Adrenal gland (tissue), 12 donors: Measurements from ENCODE around the gene SNX5. TPM values are rescaled to one million over a fixed set of nuclear protein-coding genes. Genes with fewer than 3 reads are reported as not detected.

Experiments
- DNase-seq, 7 donors: peaks; one replicate each; pipeline ENCODE4 v3.0.0-alpha.2; 2019 to 2020
- H3K27ac ChIP-seq, 5 donors: fragments of 200-600 bp; sonication (generic) in 4 of 5; 1 replicate in 3 of 5; 2 replicates in 2 of 5; pipeline versions ENCODE4 v1.5.1 to v1.8.0; 2016 to 2020; ENCODE audit warnings: mild to moderate bottlenecking in 1 of 5
- H3K27me3 ChIP-seq: fragments of 200-600 bp; 2 replicates; pipeline ENCODE4 v1.8.0; 2021
- H3K36me3 ChIP-seq, 2 donors: fragments of 200-600 bp; replicated peaks in 1 of 2; 1 replicate in 1 of 2; 2 replicates in 1 of 2; pipeline versions ENCODE4 v1.5.1 to v1.8.0; 2018 to 2022
- H3K4me1 ChIP-seq, 2 donors: fragments of 200-600 bp; replicated peaks in 1 of 2; 1 replicate in 1 of 2; 2 replicates in 1 of 2; pipeline versions ENCODE4 v1.5.1 to v1.8.0; 2018 to 2021
- H3K4me3 ChIP-seq, 4 donors: fragments of 200-600 bp; sonication (generic) in 3 of 4; one replicate each; pipeline ENCODE4 v1.5.1; 2016 to 2018
- H3K9me3 ChIP-seq, 3 donors: fragments of 200-600 bp; sonication (generic) in 1 of 3; replicated peaks in 1 of 3; 1 replicate in 2 of 3; 2 replicates in 1 of 3; pipeline versions ENCODE4 v1.5.1 to v1.8.0; 2016 to 2021
- CTCF ChIP-seq, 6 experiments: fragments of 450-650 bp in 4 of 6; fragments of 200-600 bp in 2 of 6; sonication (generic) in 1 of 6; IDR thresholded peaks; 1 replicate in 5 of 6; 2 replicates in 1 of 6; pipeline versions ENCODE4 v1.5.1 to v1.8.0; 2016 to 2021; ENCODE audit warnings: antibody characterized with exemption in 6 of 6, mild to moderate bottlenecking in 2 of 6, moderate library complexity in 1 of 6
- POLR2A ChIP-seq, 2 donors: fragments of 450-650 bp; IDR thresholded peaks; one replicate each; pipeline ENCODE4 v1.6.1; 2017; ENCODE audit warnings: antibody characterized with exemption in 2 of 2, mild to moderate bottlenecking in 2 of 2, moderate library complexity in 1 of 2
- WGBS, 4 donors: extraction: QIAGEN DNeasy Blood & Tissue Kit in 2 of 4; methylation state at CpG; one replicate each; pipeline versions ENCODE4 v1.1.5 to v1.1.7; 2013 to 2017; 5-methylcytosine and 5-hydroxymethylcytosine counted together
- intact Hi-C, 2 donors: fragments of 100-400 bp; cut with DNase I; formaldehyde crosslinking; loops; one replicate each; pipeline versions ENCODE4 v1.14.1 to v1.15.0; 2022 to 2023
- polyA plus RNA-seq, 3 donors: library from polyadenylated mRNA; stranded (reverse); fragments of 200-250 nt in 2 of 3; fragments of 350-450 nt in 1 of 3; fragmentation: Illumina TruSeq in 1 of 3; extraction: RNeasy Lipid Tissue Mini Kit (QIAGEN cat#74804) in 1 of 3; gene quantifications; one replicate each; pipeline ENCODE4 v1.2.3, GENCODE V29; 2013 to 2014
- total RNA-seq, 9 donors: library from RNA; depleted of rRNA in 4 of 9; stranded (reverse); fragments of >200 nt in 4 of 9; fragments of 120-200 nt in 1 of 9; fragmentation: NEBNext Ultra II Directional in 1 of 9; extraction: Animal tissue kit (Norgen Biotek cat#: 25700) in 1 of 9; gene quantifications; one replicate each; pipeline versions ENCODE4 v1.1.0 to v1.2.4, GENCODE V29; 2013 to 2023
- donor health status: healthy with polysubstance abuse.
- donor health status: Bipolar disorder and iron deficiency.
- donor health status: DM: yes; HTN: yes; CAD: no.
- donor health status: DM: no; HTN: no; CAD: no.
- donor health status: DM: no; HTN: no; CAD: no.
- donor health status: DM: yes; HTN: yes; CAD: no.

Gene SNX5
- total and polyA plus RNA-seq, 12 donors = 103 to 201 (median 144) TPM

GRCh38 chr20:17931513-17931912 lies 37.1 kb downstream of the SNX5 start:
- Histone ChIP-seq H3K36me3 (no peaks in the 10 kb centered on the region), H3K9me3 (no peaks in the 10 kb centered on the region), H3K4me3 (no peak overlapping the region), H3K27me3 (no peaks in the 10 kb centered on the region), H3K27ac (no peak overlapping the region), H3K4me1 (peaks cover 0 to 1% of the 10 kb centered on the region in 2 donors)
- WGBS, 4 donors = 97 to 100% (median 98%) methylated on average over 1 of the region's 1 CpG; no CpG with 5 or more reads in 1 of the 4 donors
- TF ChIP-seq POLR2A (IDR thresholded peaks at IDR 0.05) (no peak), CTCF (IDR thresholded peaks at IDR 0.05) (no peak)
- no peak for DNase-seq
- intact Hi-C loops = no loop called here

GRCh38 chr20:17928633-17929311 lies 39.8 kb downstream of the SNX5 start:
- H3K4me3 ChIP-seq = no peak overlapping the region
- no peaks in the 10 kb centered on the region for H3K4me1 ChIP-seq
- no peaks in the 10 kb centered on the region for H3K27me3 ChIP-seq
- no peaks in the 10 kb centered on the region for H3K9me3 ChIP-seq
- H3K36me3 ChIP-seq = no peaks in the 10 kb centered on the region
- H3K27ac ChIP-seq = peak overlapping the region in 1 of 5 donors; percentile 72
- DNase-seq = no peak
- WGBS, 4 donors = 83 to 90% (median 89%) methylated on average over 17 to 22 of the region's 22 CpGs
- TF ChIP-seq CTCF (IDR thresholded peaks at IDR 0.05) (no peak), POLR2A (IDR thresholded peaks at IDR 0.05) (no peak)
- intact Hi-C loops = no loop called here

GRCh38 chr20:17928211-17928611 lies 40.4 kb downstream of the SNX5 start:
- no peaks in the 10 kb centered on the region for H3K36me3 ChIP-seq
- H3K9me3 ChIP-seq = no peaks in the 10 kb centered on the region
- H3K4me1 ChIP-seq = no peaks in the 10 kb centered on the region
- no peak for DNase-seq
- no peak overlapping the region for H3K4me3 ChIP-seq
- H3K27ac ChIP-seq = peak overlapping the region in 1 of 5 donors; percentile 72
- TF ChIP-seq CTCF (IDR thresholded peaks at IDR 0.05) = no peak
- no peak for TF ChIP-seq POLR2A (IDR thresholded peaks at IDR 0.05)
- intact Hi-C loops = no loop called here
- H3K27me3 ChIP-seq = no peaks in the 10 kb centered on the region
- 80 to 87% (median 83%) methylated on average over 7 of the region's 7 CpGs for WGBS, 4 donors

- TF ChIP-seq CTCF (IDR thresholded peaks at IDR 0.05) (no peak), POLR2A (IDR thresholded peaks at IDR 0.05) (no peak)
- H3K4me1 ChIP-seq = no peaks in the 10 kb centered on the region
- no peaks in the 10 kb centered on the region for H3K27me3 ChIP-seq
- WGBS, 4 donors = 50 to 88% (median 83%) methylated on average over 1 of the region's 1 CpG
- no peaks in the 10 kb centered on the region for H3K9me3 ChIP-seq
- no peak overlapping the region for H3K27ac ChIP-seq
- intact Hi-C loops = no loop called here
- DNase-seq = no peak
- no peaks in the 10 kb centered on the region for H3K36me3 ChIP-seq
- H3K4me3 ChIP-seq = no peak overlapping the region
These were observed 42.7 kb downstream of the SNX5 start for GRCh38 chr20:17925940-17926300.
